Renal cortical epithelial cell (primary cell): Measurements from ENCODE around the gene SUPT20H. TPM values are rescaled to one million over a fixed set of nuclear protein-coding genes. Genes with fewer than 3 reads are reported as not detected.
"Not testable (repeated sequence)": the region's sequence is repeated elsewhere in the genome, so short reads cannot be mapped to it uniquely, and the experiment has no call there.

Source experiments
- DNase-seq: peaks from one replicate; pipeline ENCODE4 v3.0.0-alpha.2; 2011; ENCODE audit warnings: low read depth
- total RNA-seq: library from RNA; depleted of rRNA; stranded (reverse); fragments of >200 nt; gene quantifications from 2 replicates; pipeline ENCODE4 v1.2.3, GENCODE V29; 2014

Gene SUPT20H
- total RNA-seq, 1 donor from 2014 or later, result 61.5 TPM

- DNase-seq, result no peak
Observed at GRCh38 chr13:37069597-37070103, 10.2 kb upstream of the SUPT20H start.

- DNase-seq, result peak; percentile 21
Observed at GRCh38 chr13:37068962-37069361, 9.5 kb upstream of the SUPT20H start.

- DNase-seq, result no peak
Observed at GRCh38 chr13:37067874-37068273, 8.4 kb upstream of the SUPT20H start.

DNA sequence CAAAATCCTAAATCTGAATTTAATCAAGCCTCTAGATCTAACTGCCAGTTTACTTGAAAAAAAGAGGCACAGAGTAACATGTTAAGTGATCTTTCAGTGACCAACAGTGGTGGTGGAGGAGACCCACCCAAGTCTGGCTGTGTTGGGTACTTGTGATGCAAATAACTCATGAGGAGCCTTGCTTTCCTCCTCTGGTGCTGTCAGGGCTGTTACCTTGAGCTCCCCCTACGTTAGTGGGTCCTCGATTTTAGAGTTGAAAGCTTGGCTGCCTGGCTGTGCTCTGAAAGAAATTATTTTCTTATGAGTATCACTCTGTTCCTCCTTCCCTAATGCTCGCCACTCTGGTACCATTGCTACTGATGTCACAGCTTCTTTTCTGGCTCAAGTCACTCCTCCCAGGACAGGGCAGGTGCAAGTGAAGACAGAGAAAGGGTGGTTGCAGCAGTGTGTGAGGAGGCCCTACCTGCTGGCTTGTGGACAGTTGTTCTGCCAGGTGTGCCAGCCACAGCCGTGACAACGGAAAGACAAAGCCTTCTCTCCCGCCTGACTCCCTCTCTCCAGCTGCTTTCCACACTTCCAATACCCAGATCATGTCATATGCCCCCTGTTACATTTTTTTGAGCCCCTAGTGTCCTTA is 6.5 kb upstream of the SUPT20H start:
- no peak for DNase-seq

- no peak for DNase-seq
Observed at GRCh38 chr13:37059848-37060192, 332 bp upstream of the SUPT20H start.

DNA sequence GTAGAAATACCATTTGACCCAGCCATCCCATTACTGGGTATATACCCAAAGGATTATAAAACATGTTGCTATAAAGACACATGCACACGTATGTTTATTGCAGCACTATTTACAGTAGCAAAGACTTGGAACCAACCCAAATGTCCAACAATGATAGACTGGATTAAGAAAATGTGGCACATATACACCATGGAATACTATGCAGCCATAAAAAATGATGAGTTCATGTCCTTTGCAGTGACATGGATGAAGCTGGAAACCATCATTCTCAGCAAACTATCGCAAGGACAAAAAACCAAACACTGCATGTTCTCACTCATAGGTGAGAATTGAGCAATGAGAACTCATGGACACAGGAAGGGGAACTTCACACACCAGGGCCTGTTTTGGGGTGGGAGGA is 3.3 kb downstream of the SUPT20H start:
- DNase-seq, result not testable (repeated sequence)

DNA sequence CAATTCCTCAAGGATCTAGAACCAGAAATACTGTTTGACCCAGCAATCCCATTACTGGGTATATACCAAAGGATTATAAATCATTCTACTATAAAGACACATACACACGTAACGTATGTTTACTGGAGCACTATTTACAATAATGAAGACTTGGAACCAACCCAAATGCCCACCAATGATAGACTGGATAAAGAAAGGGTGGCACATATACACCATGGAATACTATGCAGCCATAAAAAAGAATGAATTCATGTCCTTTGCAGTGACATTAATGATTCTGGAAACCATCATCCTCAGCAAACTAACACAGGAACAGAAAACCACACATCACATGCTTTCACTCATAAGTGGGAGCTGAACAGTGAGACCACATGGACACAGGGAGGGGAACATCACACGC is 6.4 kb downstream of the SUPT20H start:
- DNase-seq, result not testable (repeated sequence)

DNA sequence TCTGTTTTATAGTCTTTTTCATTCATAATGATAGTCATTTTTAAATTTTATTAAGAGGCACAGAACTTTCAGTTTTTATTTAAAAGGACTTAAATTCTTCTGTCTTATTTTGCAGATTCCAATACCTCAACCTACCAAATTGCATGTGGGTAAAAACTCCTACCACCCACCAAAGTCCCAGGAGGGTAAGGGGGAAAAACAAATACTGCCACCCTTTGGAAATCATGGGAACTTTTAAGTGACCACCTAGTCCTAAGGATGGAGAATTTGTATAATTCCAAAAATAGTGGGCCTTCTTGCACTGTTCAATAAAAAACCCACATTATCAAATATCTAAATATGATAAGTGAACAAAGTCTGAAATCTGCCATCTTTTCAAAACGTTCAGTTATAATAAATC is 9.7 kb downstream of the SUPT20H start:
- DNase-seq, result no peak

GRCh38 chr13:37047846-37048245 is 11.6 kb downstream of the SUPT20H start:
- no peak for DNase-seq

DNA sequence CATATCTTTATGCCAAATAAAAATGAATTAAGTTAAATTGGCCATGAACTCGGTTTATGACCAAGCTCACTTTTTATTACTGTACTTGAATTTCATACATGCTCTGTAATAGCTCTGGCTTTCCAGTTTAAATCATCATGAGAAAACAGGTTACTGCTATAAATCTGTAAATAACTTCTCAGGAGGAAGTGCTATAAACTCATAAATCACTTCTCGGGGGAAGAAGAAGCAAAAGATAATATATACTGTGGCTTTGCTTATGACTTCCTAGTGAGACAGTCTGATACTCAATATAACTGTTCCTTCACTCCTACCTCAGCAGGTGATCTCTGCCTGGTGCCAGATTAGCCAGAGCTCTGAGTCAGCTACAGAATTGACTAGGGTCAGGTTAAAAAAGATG is 12.5 kb downstream of the SUPT20H start:
- DNase-seq, result no peak

- no peak for DNase-seq
Observed at GRCh38 chr13:37046062-37046461, 13.4 kb downstream of the SUPT20H start.

- DNase-seq, result no peak
Observed at GRCh38 chr13:37040789-37041188, 18.7 kb downstream of the SUPT20H start.

GRCh38 chr13:37039896-37040295 is 19.6 kb downstream of the SUPT20H start:
- DNase-seq, result no peak

DNA sequence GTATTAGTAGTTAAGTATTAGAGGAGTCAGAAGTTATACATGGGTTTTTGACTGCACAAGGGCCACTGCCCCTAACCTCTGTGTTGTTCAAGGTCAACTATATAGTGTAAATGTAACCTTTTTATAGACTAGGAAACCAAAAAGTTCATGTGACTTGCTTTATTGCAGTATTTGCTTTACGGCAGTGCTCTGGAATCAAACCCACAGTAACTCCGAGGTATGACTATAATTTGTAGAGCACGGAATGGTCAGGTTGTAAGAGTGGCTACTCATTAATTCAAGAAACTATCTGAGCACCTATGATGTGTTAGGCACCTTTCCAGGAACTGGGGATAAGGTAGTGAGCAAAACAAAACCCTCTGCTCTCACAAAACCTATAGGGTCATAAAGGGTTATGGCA is 22.2 kb downstream of the SUPT20H start:
- DNase-seq, result peak; percentile 77

GRCh38 chr13:37029617-37030016 is 29.9 kb downstream of the SUPT20H start:
- no peak for DNase-seq

DNA sequence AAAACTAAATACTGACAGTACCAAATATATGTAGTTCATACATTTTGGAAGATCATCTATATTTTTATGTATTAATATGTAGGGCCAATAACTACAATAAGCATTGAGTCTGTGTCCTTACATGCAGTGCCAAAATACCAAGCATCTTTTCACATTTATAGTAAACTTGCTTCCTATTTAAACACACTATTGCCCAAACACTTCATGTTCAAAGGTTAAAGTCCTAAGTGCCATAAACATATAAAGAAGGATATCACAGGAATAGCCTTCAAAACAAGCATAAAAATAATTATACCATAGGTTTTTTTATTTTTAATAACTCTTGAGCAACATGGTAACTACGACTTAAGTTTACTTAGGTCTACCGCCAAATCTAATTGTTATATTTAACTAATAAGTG is 31.8 kb downstream of the SUPT20H start:
- no peak for DNase-seq

DNA sequence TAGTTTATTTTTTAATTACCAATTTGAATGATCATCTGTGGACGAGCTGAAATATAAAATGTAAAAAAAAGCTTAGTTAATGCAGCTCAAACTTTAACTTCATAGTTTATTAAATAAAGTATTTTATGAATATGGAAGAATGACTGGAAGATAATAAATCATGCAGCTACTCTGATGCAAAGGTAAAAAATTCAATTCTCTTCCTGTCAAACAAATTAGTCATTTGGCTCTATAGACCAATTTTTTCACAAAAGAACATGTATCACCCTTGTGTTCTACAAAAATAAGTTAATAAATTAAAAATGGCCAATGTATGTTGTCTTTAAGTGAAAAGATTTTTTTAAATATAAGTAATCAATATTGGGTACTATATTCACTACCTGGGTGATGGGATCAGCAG is 32.7 kb downstream of the SUPT20H start:
- DNase-seq, result no peak

DNA sequence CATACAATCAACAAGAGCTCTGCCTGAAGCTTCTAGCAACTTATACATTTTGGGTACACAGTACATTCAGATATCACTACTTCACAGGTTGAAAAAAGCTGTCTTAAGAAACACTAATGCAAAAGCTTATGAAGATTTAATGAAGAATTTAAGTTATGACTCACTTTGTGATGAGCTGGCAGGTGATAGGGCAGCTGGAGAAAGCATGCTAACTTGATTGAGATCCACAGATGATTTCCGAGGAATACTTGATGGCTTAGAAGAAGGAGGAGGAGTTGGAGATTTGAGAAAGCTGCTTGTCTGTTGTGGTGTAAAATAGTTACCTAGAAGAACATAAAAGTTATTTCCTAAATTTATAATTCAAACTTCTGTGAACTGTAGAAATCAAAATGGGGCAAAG is 35.6 kb downstream of the SUPT20H start:
- no peak for DNase-seq

DNA sequence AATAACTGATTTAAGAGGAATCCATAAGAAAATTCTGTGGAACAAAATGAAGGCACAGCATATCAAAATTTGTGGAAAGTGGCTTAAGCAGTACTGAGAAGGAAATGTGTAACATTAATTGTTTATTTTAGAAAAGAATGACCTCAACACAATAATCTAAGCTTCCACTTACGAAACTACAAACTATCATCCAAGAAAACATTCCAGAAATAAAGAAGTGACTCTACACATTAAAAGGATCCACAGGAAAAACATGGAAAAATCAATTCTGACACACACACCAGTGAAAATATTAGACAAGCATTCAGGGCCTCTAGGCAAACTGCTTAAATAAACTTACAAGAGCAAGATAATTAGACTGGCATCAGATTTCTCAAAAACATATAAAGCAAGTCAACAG is 44.9 kb downstream of the SUPT20H start:
- DNase-seq, result no peak

DNA sequence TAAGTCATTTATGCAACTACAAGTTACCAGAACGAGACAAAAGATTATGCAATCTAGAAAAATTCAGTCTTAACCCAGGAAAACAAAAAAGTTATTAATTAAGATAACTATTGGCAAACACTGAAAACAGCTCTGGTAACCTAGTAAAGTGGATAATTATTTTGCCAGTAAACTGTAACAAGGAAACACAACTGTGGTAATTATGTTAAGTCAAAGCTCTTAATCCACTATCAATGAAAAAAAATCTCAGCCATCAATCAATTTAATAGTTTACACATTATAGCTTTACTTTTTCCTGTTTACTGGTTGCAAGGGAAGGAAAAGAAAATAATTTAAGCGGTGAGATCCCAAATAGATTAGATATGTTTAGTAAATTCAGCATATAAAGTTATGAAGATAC is 47.7 kb downstream of the SUPT20H start:
- DNase-seq, result no peak

DNA sequence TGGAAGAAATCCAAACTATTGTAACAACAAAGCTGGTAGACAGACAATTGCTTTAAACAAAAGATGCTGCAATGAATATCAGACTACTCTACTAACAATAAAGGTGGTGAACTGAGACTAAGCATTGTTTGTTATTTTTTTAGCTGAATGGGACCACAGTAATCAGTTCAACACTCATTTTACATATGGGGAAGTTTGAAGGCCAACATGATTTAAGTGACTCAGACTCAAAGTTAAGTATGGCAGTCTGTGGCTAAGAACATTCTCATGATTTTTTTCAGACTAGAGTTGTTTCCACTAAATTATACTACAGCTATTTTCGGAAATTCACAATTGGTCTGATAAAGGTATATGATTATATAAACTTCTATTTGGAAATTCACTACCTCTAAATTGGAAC is 48.5 kb downstream of the SUPT20H start:
- DNase-seq, result no peak

- no peak for DNase-seq
Observed at GRCh38 chr13:37010424-37010823, 49.1 kb downstream of the SUPT20H start.

- DNase-seq, result no peak
Observed at GRCh38 chr13:37009692-37010091, 49.8 kb downstream of the SUPT20H start.

GRCh38 chr13:37001921-37002250 is 57.6 kb downstream of the SUPT20H start:
- peak; percentile 7 for DNase-seq
